Uterus (tissue), 4 donors: ENCODE results near the gene SLC29A1. TPM values are rescaled to one million over a fixed set of nuclear protein-coding genes. Genes with fewer than 3 reads are reported as not detected.
A peak's percentile ranks its signal among the peaks of the same experiment; 100 is the strongest.

Source experiments
- DNase-seq, 2 donors: peaks; one replicate each; pipeline ENCODE4 v3.0.0-alpha.2; 2019 to 2020
- H3K27ac ChIP-seq, 2 donors: fragments of 200-600 bp; sonication (generic); 1 replicate in 1 of 2; 2 replicates in 1 of 2; pipeline ENCODE4 v1.5.1; 2016 to 2018
- H3K27me3 ChIP-seq, 2 donors: fragments of 200-600 bp; sonication (generic); one replicate each; pipeline ENCODE4 v1.5.1; 2018 to 2019; ENCODE audit warnings: control low read depth in 1 of 2
- H3K36me3 ChIP-seq, 2 donors: fragments of 200-600 bp; sonication (generic); one replicate each; pipeline ENCODE4 v1.5.1; 2019; ENCODE audit warnings: control low read depth in 1 of 2
- H3K4me1 ChIP-seq, 2 donors: fragments of 200-600 bp; sonication (generic); one replicate each; pipeline ENCODE4 v1.5.1; 2018 to 2019; ENCODE audit warnings: control low read depth in 1 of 2
- H3K4me3 ChIP-seq, 2 donors: fragments of 200-600 bp; sonication (generic); 1 replicate in 1 of 2; 2 replicates in 1 of 2; pipeline ENCODE4 v1.5.1; 2018 to 2019; ENCODE audit warnings: mild to moderate bottlenecking in 1 of 2
- H3K9me3 ChIP-seq, 2 donors: fragments of 200-600 bp; sonication (generic); one replicate each; pipeline ENCODE4 v1.5.1; 2019; ENCODE audit warnings: control low read depth in 1 of 2
- CTCF ChIP-seq, 4 experiments: fragments of 200-600 bp in 2 of 4; fragments of 450-650 bp in 2 of 4; sonication (generic) in 2 of 4; IDR thresholded peaks; one replicate each; pipeline ENCODE4 v1.5.1; 2016 to 2019; ENCODE audit warnings: antibody characterized with exemption in 4 of 4, mild to moderate bottlenecking in 2 of 4, moderate library complexity in 1 of 4
- POLR2A ChIP-seq, 2 donors: fragments of 450-650 bp; IDR thresholded peaks; one replicate each; pipeline ENCODE4 v1.6.1; 2016; ENCODE audit warnings: antibody characterized with exemption in 2 of 2, mild to moderate bottlenecking in 1 of 2, moderate library complexity in 1 of 2
- intact Hi-C: fragments of 100-400 bp; cut with DNase I; formaldehyde crosslinking; loops from one replicate; pipeline ENCODE4 v1.15.1; 2023; ENCODE audit warnings: low total_unique reads
- total RNA-seq, 4 donors: library from RNA; depleted of rRNA in 3 of 4; stranded (reverse); fragments of >200 nt in 3 of 4; gene quantifications; one replicate each; pipeline versions ENCODE4 v1.1.0 to v1.2.4, GENCODE V29; 2014 to 2023
- donor health status: DM: yes; HTN: yes; CAD: no.

SLC29A1 gene
- total RNA-seq, 4 donors from 2014 or later, result 29.9 to 150 (median 95.1) TPM

- Histone ChIP-seq H3K4me3 (no peak overlapping the region), H3K36me3 (no peaks in the 10 kb centered on the region), H3K4me1 (peaks cover 0 to 29% of the 10 kb centered on the region in 2 donors), H3K27ac (no peak overlapping the region), H3K9me3 (no peaks in the 10 kb centered on the region), H3K27me3 (peaks cover 8 to 10% of the 10 kb centered on the region in 2 donors)
- DNase-seq, result peak in 1 of 2 donors; percentile 10
- intact Hi-C loops, result no loop called here
- TF ChIP-seq CTCF (IDR thresholded peaks at IDR 0.05) (no peak), POLR2A (IDR thresholded peaks at IDR 0.05) (no peak)
Measured at GRCh38 chr6:44267252-44267651, 43.9 kb downstream of the SLC29A1 start.

- TF ChIP-seq POLR2A (IDR thresholded peaks at IDR 0.05), result no peak
- TF ChIP-seq CTCF (IDR thresholded peaks at IDR 0.05), result peak; percentile 57 to 72 (median 66)
- Histone ChIP-seq H3K27me3 (peaks cover 11 to 12% of the 10 kb centered on the region in 2 donors), H3K36me3 (no peaks in the 10 kb centered on the region), H3K4me1 (peaks cover 0 to 23% of the 10 kb centered on the region in 2 donors), H3K27ac (no peak overlapping the region), H3K9me3 (no peaks in the 10 kb centered on the region), H3K4me3 (no peak overlapping the region)
- DNase-seq, result peak in 1 of 2 donors; percentile 28
- intact Hi-C loops, result no loop called here
Measured at GRCh38 chr6:44268095-44268628, 44.8 kb downstream of the SLC29A1 start.

GRCh38 chr6:44269178-44269920 lies 46.0 kb downstream of the SLC29A1 start:
- Histone ChIP-seq H3K27me3 (peaks cover 12 to 13% of the 10 kb centered on the region in 2 donors), H3K36me3 (no peaks in the 10 kb centered on the region), H3K9me3 (no peaks in the 10 kb centered on the region), H3K27ac (no peak overlapping the region), H3K4me1 (peaks cover 0 to 11% of the 10 kb centered on the region in 2 donors), H3K4me3 (no peak overlapping the region)
- intact Hi-C loops, result no loop called here
- no peak for DNase-seq
- TF ChIP-seq CTCF (IDR thresholded peaks at IDR 0.05), result no peak
- no peak for TF ChIP-seq POLR2A (IDR thresholded peaks at IDR 0.05)

GRCh38 chr6:44269921-44270525 lies 46.6 kb downstream of the SLC29A1 start, which contains the start of gene TMEM151B:
TMEM151B (plus strand) TSS chr6:44270450; CDS start chr6:44270743, 293 bp downstream.
- Histone ChIP-seq H3K4me1 (peaks cover 0 to 6% of the 10 kb centered on the region in 2 donors), H3K27ac (no peak within 1 kb of the TSS), H3K27me3 (peaks cover 12 to 13% of the 10 kb centered on the region in 2 donors), H3K4me3 (peak within 1 kb of the TSS; percentile 17 to 33), H3K36me3 (no peaks in the 10 kb centered on the region), H3K9me3 (no peaks in the 10 kb centered on the region)
- DNase-seq, result no peak
- intact Hi-C loops, result no loop called here
- TF ChIP-seq CTCF (IDR thresholded peaks at IDR 0.05), result no peak
- no peak for TF ChIP-seq POLR2A (IDR thresholded peaks at IDR 0.05)
